22Rv1 (cell line): ENCODE results near the gene TFDP1.

Experiments used
- H3K27ac ChIP-seq: fragments of 450-650 bp; 2 replicates; pipeline ENCODE4 v1.5.1; 2017
- ZFX ChIP-seq: fragments of 450-650 bp; IDR thresholded peaks from 2 replicates; pipeline ENCODE4 v1.6.1; 2017; ENCODE audit warnings: antibody characterized with exemption, borderline replicate concordance
- TF ChIP-seq, protein P1 (sequence below): fragments of 450-650 bp; IDR thresholded peaks from 2 replicates; pipeline ENCODE4 v1.5.1; 2017; ENCODE audit warnings: mild to moderate bottlenecking

Gene TFDP1

DNA sequence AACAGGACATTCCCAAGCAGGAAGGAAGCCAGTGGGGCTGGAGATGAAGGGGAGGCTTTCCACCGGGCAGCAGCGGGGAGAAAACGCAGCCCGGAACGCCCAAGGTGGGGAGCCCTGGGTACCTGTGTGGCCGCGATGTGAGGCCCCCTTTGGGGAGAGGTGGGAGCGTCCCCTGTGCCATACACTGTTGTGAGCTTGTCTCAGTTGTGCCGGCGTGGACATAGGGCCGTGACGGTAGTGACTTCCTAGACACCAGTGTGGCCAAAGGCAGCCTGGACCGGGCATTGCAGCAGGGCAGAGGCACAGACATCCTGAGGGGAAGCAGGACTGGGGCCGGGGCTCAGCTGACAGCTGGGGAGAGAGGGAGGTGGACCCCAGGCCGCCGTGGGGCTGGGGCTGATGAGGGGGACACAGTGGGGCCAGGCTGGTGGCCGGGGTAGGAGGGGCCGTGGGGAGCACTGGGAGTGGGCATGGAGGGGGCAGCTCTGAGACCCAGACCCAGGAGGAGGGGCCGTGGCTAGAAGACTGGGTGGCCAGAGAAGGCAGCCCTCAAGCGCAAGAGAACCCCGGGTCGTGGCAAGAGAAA, 38.5 kb upstream of the TFDP1 start:
- H3K27ac ChIP-seq = no peak overlapping the region
- TF ChIP-seq ZFX = no peak
- TF ChIP-seq, protein P1, sequence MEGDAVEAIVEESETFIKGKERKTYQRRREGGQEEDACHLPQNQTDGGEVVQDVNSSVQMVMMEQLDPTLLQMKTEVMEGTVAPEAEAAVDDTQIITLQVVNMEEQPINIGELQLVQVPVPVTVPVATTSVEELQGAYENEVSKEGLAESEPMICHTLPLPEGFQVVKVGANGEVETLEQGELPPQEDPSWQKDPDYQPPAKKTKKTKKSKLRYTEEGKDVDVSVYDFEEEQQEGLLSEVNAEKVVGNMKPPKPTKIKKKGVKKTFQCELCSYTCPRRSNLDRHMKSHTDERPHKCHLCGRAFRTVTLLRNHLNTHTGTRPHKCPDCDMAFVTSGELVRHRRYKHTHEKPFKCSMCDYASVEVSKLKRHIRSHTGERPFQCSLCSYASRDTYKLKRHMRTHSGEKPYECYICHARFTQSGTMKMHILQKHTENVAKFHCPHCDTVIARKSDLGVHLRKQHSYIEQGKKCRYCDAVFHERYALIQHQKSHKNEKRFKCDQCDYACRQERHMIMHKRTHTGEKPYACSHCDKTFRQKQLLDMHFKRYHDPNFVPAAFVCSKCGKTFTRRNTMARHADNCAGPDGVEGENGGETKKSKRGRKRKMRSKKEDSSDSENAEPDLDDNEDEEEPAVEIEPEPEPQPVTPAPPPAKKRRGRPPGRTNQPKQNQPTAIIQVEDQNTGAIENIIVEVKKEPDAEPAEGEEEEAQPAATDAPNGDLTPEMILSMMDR = no peak

DNA sequence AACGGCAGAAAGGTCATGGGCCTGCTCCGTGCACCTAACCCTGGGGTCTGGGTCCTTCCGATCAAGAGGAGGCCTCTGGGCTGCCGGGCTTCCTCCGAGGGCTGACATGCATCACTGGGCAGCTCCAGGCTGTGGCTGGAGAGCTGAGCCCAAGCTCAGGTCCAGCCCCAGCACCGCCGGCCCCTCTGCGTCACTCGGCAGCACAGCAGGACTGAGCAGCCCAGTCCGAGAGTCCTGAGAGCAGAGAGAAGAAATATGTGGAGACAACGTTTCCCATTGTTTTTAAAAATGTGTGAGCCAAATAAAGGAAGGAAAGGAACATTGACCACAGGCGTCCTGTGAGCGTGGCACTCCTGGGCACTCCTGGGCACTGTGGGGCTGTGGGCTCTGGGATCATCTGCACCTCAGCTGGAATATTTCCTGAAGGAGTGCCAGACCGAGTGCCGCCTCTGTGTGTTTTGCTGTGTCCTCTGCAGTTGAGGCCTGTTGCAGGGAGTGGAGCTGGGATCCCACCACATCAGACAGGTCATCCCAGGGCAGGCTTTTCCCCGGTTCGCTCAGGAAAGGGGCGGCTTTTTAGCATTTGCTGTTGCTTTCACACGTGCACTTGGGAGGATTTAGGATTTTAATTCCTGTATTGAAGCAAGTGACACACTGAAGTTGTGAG, 37.8 kb upstream of the TFDP1 start:
- H3K27ac ChIP-seq = no peak overlapping the region
- no peak for TF ChIP-seq ZFX

DNA sequence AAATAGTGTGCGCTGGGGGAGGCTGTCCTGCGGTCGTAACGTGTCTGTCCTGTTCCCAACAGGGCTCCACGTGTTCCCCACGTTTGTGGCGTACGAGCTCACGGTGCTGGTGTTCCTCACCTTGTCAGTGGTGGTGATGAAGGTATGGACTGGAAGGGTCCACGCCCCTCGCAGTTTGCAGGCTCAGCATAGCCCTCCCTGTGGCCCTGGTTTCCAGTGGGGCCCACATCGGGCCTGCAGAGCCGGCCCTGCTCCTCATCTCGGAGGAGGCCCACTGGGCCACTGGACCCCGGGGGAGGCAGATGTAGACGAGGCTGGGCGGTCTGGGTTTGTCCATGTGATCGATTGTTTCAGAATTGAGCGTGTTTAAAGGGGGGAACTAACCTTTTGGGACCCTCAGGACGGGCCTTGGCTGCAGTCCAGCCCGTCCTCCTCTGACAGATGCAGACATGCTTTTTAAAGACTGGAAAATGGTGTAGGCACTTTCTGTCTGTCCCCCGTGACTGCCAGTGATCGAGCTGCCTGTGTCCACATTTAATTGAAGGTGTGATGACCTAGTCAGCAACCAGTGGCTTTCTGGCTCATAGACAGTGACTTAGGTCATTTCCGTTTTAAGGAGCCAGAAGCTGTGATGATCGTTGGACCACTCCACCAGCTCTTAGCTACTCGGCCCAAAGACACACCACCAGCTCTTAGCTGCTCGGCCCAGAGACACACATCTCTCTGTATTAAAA, 37.1 kb upstream of the TFDP1 start:
- H3K27ac ChIP-seq = no peak overlapping the region
- TF ChIP-seq ZFX = no peak
- TF ChIP-seq, protein P1 = no peak

DNA sequence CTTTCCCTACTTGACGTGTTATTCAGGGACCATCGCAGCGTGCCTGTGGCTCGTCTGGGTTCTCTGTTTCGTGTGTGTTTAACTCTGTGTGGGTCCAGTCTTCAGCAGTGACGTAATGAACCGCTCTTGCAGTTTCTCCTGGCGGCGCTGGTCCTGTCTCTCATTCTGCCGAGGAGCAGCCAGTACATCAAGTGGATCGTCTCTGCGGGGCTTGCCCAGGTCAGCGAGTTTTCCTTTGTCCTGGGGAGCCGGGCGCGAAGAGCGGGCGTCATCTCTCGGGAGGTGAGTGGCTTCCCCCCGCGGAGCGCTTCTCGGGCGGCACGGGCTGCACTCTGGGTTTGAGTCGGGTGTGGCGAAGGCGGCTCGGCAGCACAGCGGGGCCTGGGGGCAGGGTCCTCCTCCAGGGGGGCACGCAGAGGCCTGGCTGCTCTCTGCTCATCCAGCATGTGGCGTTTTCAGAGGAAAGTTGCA, 36.3 kb upstream of the TFDP1 start:
- TF ChIP-seq ZFX = no peak
- TF ChIP-seq, protein P1 = no peak
- H3K27ac ChIP-seq = no peak overlapping the region

DNA sequence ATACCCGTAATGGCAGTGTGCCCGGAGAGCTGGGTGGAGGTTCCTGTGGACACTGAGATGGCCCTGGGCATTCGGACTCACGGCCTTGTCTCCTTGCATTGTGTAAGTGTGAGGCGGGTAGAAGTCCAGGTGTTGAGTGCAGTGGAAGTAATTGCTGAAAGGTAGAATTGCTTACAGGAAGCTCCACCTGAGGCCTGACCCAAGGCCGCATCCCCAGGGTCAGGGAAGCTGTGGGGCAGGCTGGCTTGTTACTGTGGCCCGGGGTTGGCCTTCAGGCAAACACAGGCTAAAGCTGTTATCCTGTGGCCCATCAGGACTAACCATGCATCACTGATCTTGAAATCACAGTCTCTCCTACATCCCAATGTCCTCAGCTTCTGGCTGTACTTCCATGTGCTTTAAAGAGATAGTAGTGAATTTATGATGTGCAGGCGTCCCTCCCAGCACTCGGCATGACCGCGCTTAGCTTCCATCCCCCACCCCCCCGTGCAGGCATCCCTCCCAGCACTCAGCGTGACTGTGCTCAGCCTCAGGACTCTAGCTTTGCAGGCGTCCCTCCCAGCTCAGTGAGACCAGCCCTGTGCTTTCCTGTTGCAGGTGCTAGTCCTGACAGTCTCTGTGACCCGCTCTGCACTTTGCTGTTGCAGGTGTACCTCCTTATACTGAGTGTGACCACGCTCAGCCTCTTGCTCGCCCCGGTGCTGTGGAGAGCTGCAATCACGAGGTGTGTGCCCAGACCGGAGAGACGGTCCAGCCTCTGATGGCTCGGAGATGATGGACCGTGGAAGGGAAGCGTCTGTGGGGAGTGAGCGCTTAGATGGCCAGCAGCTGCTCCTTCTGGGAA, 35.6 kb upstream of the TFDP1 start:
- no peak overlapping the region for H3K27ac ChIP-seq
- TF ChIP-seq, protein P1 = no peak
- TF ChIP-seq ZFX = no peak

DNA sequence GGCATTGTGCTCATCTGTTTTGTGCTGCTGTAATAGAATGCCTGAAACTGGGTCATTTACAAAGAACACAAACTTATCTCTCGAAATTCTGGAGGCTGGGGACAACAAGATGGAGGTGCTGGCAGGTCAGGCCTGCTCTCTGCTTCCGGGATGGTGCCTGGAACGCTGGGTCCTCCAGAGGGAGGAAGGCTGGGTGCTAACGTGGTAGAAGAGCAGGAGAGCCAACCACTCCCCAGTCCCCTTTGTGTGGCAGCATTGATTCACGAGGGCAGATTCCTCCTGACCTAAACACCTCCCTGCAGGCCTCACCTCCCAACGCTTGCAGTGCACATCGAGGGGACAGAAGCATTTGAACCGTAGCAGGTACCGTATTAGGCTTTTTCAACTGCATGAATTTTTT, 34.1 kb upstream of the TFDP1 start:
- H3K27ac ChIP-seq = no peak overlapping the region
- TF ChIP-seq, protein P1 = no peak
